Adipose tissue (tissue), 3 donors: Measurements from ENCODE around the gene DRAM2. TPM values are rescaled to one million over a fixed set of nuclear protein-coding genes. Genes with fewer than 3 reads are reported as not detected.
"Not testable (repeated sequence)": the region's sequence is repeated elsewhere in the genome, so short reads cannot be mapped to it uniquely, and the experiment has no call there.

Experiments used
- H3K27ac ChIP-seq: one replicate; pipeline ENCODE4 v1.5.1; 2013; ENCODE audit warnings: low read depth, low read length
- WGBS, 3 donors: extraction: QIAGEN DNeasy Blood & Tissue Kit; methylation state at CpG; one replicate each; pipeline ENCODE4 v1.1.7; 2013; 5-methylcytosine and 5-hydroxymethylcytosine counted together
- polyA plus RNA-seq, 3 donors: library from polyadenylated mRNA; stranded (reverse); fragments of 200-250 nt; gene quantifications; one replicate each; pipeline ENCODE4 v1.2.3, GENCODE V29; 2013
- donor health status: healthy with polysubstance abuse.
- donor health status: Bipolar disorder and iron deficiency.
- donor health status: healthy.

DRAM2 gene
- polyA plus RNA-seq, 3 donors: 24.8 to 65.0 (median 63.5) TPM

- H3K27ac ChIP-seq: no peak overlapping the region
- WGBS, 3 donors: 71 to 99% (median 92%) methylated on average over 2 of the region's 2 CpGs
These were observed 42.4 kb downstream of the DRAM2 start for GRCh38 chr1:111097356-111098099.

GRCh38 chr1:111095421-111095820, 44.5 kb downstream of the DRAM2 start:
- WGBS, 3 donors: 80 to 92% (median 89%) methylated on average over 3 of the region's 3 CpGs
- H3K27ac ChIP-seq: not testable (repeated sequence)

GRCh38 chr1:111089638-111090037, 50.3 kb downstream of the DRAM2 start:
- no peak overlapping the region for H3K27ac ChIP-seq

GRCh38 chr1:111085676-111086075, 54.2 kb downstream of the DRAM2 start:
- H3K27ac ChIP-seq: no peak overlapping the region

GRCh38 chr1:111084999-111085398, 54.9 kb downstream of the DRAM2 start:
- no peak overlapping the region for H3K27ac ChIP-seq
- WGBS, 3 donors: 60 to 74% (median 74%) methylated on average over 2 of the region's 2 CpGs

- no peak overlapping the region for H3K27ac ChIP-seq
- WGBS, 3 donors: 78 to 86% (median 79%) methylated on average over 2 of the region's 2 CpGs
These were observed 57.3 kb downstream of the DRAM2 start for GRCh38 chr1:111082421-111083203.

- H3K27ac ChIP-seq: not testable (repeated sequence)
- WGBS, 3 donors: 90 to 94% (median 94%) methylated on average over 12 of the region's 12 CpGs
These were observed 60.6 kb downstream of the DRAM2 start for GRCh38 chr1:111079329-111079728.

GRCh38 chr1:111077312-111077711, 62.6 kb downstream of the DRAM2 start:
- H3K27ac ChIP-seq: not testable (repeated sequence)
- 90 to 93% (median 91%) methylated on average over 3 to 4 of the region's 4 CpGs for WGBS, 3 donors

Other genes starting within 250 kb of the DRAM2 start
- gene LRIF1, start 176.2 kb downstream of the DRAM2 start, polyA plus RNA-seq: 1 to 10 TPM; 3.0 to 8.7 (median 3.5) TPM
- 10 to 100 TPM; 11.8 to 28.0 (median 14.3) TPM for gene CEPT1, start 130 bp upstream of the DRAM2 start, polyA plus RNA-seq
- gene DENND2D, start 60.6 kb upstream of the DRAM2 start, polyA plus RNA-seq: 10 to 100 TPM in 2 of 3 donors, 1 to 10 TPM in 1; 9.6 to 23.1 (median 19.6) TPM
- 10 to 100 TPM in 2 of 3 donors, 1 to 10 TPM in 1; 1.0 to 20.5 (median 16.9) TPM for gene CHI3L2, start 87.6 kb upstream of the DRAM2 start, polyA plus RNA-seq
- 10 to 100 TPM in 1 of 3 donors, under 1 TPM in 1, not detected in 1; 0.03 to 14.0 TPM for gene CHIA, start 150.8 kb upstream of the DRAM2 start, polyA plus RNA-seq